Retina (tissue), 1 donor: ENCODE measurements around the gene FXYD3.
A peak's percentile ranks its signal among the peaks of the same experiment; 100 is the strongest.
"Not testable (repeated sequence)": the region's sequence is repeated elsewhere in the genome, so short reads cannot be mapped to it uniquely, and the experiment has no call there.

Experiments used
- DNase-seq: peaks from one replicate; pipeline ENCODE4 v3.0.0-alpha.2; 2016

The FXYD3 gene

GRCh38 chr19:35126624-35126959 is 11.0 kb downstream of the FXYD3 start:
- DNase-seq = no peak

GRCh38 chr19:35127871-35128270 is 12.2 kb downstream of the FXYD3 start:
- DNase-seq = no peak

- DNase-seq = no peak
These were observed 12.9 kb downstream of the FXYD3 start for GRCh38 chr19:35128398-35129057.

- DNase-seq = not testable (repeated sequence)
These were observed 14.2 kb downstream of the FXYD3 start for GRCh38 chr19:35129724-35130274.

- no peak for DNase-seq
These were observed 15.4 kb downstream of the FXYD3 start for GRCh38 chr19:35130761-35131720.

- no peak for DNase-seq
These were observed 16.6 kb downstream of the FXYD3 start for GRCh38 chr19:35132254-35132653.

GRCh38 chr19:35133826-35134225 is 18.2 kb downstream of the FXYD3 start:
- DNase-seq = no peak

GRCh38 chr19:35134601-35135242 is 19.1 kb downstream of the FXYD3 start, which contains the start of gene LGI4:
Gene LGI4, minus strand, starts transcription at chr19:35135059. Its CDS starts 379 bp downstream, at chr19:35134680.
- DNase-seq = no peak

- DNase-seq = peak; percentile 97
These were observed 19.8 kb downstream of the FXYD3 start for GRCh38 chr19:35135389-35135909.

GRCh38 chr19:35136231-35136630 is 20.6 kb downstream of the FXYD3 start:
- DNase-seq = no peak

- no peak for DNase-seq
These were observed 21.5 kb downstream of the FXYD3 start for GRCh38 chr19:35136977-35137702.

GRCh38 chr19:35138305-35138892 is 22.8 kb downstream of the FXYD3 start, which contains the start of gene FXYD1:
Gene FXYD1, plus strand, starts transcription at chr19:35138824. Its CDS starts 1,256 bp downstream, at chr19:35140080.
- DNase-seq = peak; percentile 58

GRCh38 chr19:35140207-35140961 is 24.8 kb downstream of the FXYD3 start:
- DNase-seq = no peak

- peak; percentile 77 for DNase-seq
These were observed 25.6 kb downstream of the FXYD3 start for GRCh38 chr19:35140962-35141836.

GRCh38 chr19:35141837-35142605 is 26.4 kb downstream of the FXYD3 start:
- DNase-seq = peak; percentile 53

GRCh38 chr19:35142606-35143230 is 27.1 kb downstream of the FXYD3 start:
- no peak for DNase-seq

GRCh38 chr19:35143231-35143715 is 27.6 kb downstream of the FXYD3 start, which contains the start of gene FXYD7:
Gene FXYD7, plus strand, starts transcription at chr19:35143255. Its CDS starts 79 bp downstream, at chr19:35143334.
- DNase-seq = peak; percentile 67

GRCh38 chr19:35143818-35144217 is 28.2 kb downstream of the FXYD3 start:
- DNase-seq = peak; percentile 51
